Uterus (tissue), 2 donors: Measurements from ENCODE around the gene RAB15.

ENCODE experiments used
- POLR2A ChIP-seq, 2 donors: fragments of 450-650 bp; IDR thresholded peaks; one replicate each; pipeline ENCODE4 v1.6.1; 2016; ENCODE audit warnings: antibody characterized with exemption in 2 of 2, mild to moderate bottlenecking in 1 of 2, moderate library complexity in 1 of 2
- TF ChIP-seq, protein P1 (sequence below), 4 experiments: fragments of 200-600 bp in 2 of 4; fragments of 450-650 bp in 2 of 4; sonication (generic) in 2 of 4; IDR thresholded peaks; one replicate each; pipeline ENCODE4 v1.5.1; 2016 to 2019; ENCODE audit warnings: antibody characterized with exemption in 4 of 4, mild to moderate bottlenecking in 2 of 4, moderate library complexity in 1 of 4

GRCh38 chr14:64910847-64911495 lies 61.2 kb downstream of the RAB15 start:
- no peak for TF ChIP-seq POLR2A (IDR thresholded peaks at IDR 0.05)
- TF ChIP-seq, protein P1, sequence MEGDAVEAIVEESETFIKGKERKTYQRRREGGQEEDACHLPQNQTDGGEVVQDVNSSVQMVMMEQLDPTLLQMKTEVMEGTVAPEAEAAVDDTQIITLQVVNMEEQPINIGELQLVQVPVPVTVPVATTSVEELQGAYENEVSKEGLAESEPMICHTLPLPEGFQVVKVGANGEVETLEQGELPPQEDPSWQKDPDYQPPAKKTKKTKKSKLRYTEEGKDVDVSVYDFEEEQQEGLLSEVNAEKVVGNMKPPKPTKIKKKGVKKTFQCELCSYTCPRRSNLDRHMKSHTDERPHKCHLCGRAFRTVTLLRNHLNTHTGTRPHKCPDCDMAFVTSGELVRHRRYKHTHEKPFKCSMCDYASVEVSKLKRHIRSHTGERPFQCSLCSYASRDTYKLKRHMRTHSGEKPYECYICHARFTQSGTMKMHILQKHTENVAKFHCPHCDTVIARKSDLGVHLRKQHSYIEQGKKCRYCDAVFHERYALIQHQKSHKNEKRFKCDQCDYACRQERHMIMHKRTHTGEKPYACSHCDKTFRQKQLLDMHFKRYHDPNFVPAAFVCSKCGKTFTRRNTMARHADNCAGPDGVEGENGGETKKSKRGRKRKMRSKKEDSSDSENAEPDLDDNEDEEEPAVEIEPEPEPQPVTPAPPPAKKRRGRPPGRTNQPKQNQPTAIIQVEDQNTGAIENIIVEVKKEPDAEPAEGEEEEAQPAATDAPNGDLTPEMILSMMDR (IDR thresholded peaks at IDR 0.05), result peak in 3 of 4 experiments; percentile 24 to 41 (median 31)
